HepG2 (cell line): ENCODE data around the gene SCGB2A2. TPM values are rescaled to one million over a fixed set of nuclear protein-coding genes. Genes with fewer than 3 reads are reported as not detected.

Source experiments
- ATAC-seq: fragments of 200-7000 bp; cut with Tn5 transposase; 3 replicates; pipeline ENCODE4 v1.9.1; 2020; ENCODE audit warnings: mild to moderate bottlenecking, moderate library complexity
- BruUV-seq: library from RNA; stranded (reverse); fragments of 400-500 nt; replicated peaks from 2 replicates; lab custom pipeline; 2021; lab: Mats Ljungman, UMichigan
- CTCF ChIA-PET: fragments of 300-600 bp; formaldehyde crosslinking; extraction: SDS; loops from one replicate; lab custom pipeline; 2021; ENCODE audit warnings: low total read pairs, inconsistent platforms, low intra/inter-chr PET ratio; lab: Yijun Ruan, JAX
- POLR2A ChIA-PET: fragments of 350-600 bp; sonication (Branson Sonifier 250); formaldehyde crosslinking; loops from one replicate; lab custom pipeline; 2020; ENCODE audit warnings: antibody characterized with exemption, inconsistent platforms; lab: Yijun Ruan, JAX
- DNase-seq: peaks from one replicate; pipeline ENCODE4 v3.0.0-alpha.2; 2015; ENCODE audit warnings: low spot score
- FAIRE-seq: peaks from 3 replicates; lab custom pipeline; 2011; peaks lifted over from hg19 to GRCh38; lab: Jason Lieb, UNC
- H2AFZ ChIP-seq: one replicate; pipeline ENCODE4 v1.6.1; 2011; ENCODE audit warnings: low read length, inconsistent platforms
- H3K27ac ChIP-seq: fragments of 300-600 bp; 3 replicates; pipeline ENCODE4 v1.8.0; 2011; ENCODE audit warnings: mixed run types, mild to moderate bottlenecking, mixed read lengths, low read length, inconsistent platforms; ENCODE audit not compliant: insufficient read depth; ENCODE audit errors: extremely low read length
- H3K27me3 ChIP-seq, 2 experiments: fragments of 200-600 bp in 1 of 2; 2 replicates in 1 of 2; 3 replicates in 1 of 2; pipeline versions ENCODE4 v1.6.0 to v1.8.0; 2011; ENCODE audit warnings: low read length in 2 of 2, mild to moderate bottlenecking in 2 of 2, moderate library complexity in 2 of 2, inconsistent platforms in 1 of 2; ENCODE audit not compliant: insufficient read depth in 2 of 2, control insufficient read depth in 1 of 2
- H3K36me3 ChIP-seq, 2 experiments: fragments of 200-600 bp in 1 of 2; replicated peaks in 1 of 2; 2 replicates in 1 of 2; 3 replicates in 1 of 2; pipeline versions ENCODE4 v1.5.1 to v1.8.0; 2011; ENCODE audit warnings: low read length in 2 of 2, inconsistent platforms in 1 of 2; ENCODE audit not compliant: insufficient read depth in 2 of 2, control insufficient read depth in 1 of 2
- H3K4me1 ChIP-seq: 2 replicates; pipeline ENCODE4 v1.5.1; 2012; ENCODE audit warnings: low read length, inconsistent platforms; ENCODE audit not compliant: insufficient read depth
- H3K4me2 ChIP-seq: 2 replicates; pipeline ENCODE4 v1.6.0; 2011; ENCODE audit warnings: low read depth, low read length, inconsistent platforms
- H3K4me3 ChIP-seq, 3 experiments: fragments of 200-600 bp in 1 of 3; sonication (generic), shearing (Covaris generic) in 1 of 3; replicated peaks in 1 of 3; 2 replicates each; pipeline ENCODE4 v1.5.1; 2011 to 2016; ENCODE audit warnings: low read length in 3 of 3, inconsistent platforms in 2 of 3, low read depth in 2 of 3, mild to moderate bottlenecking in 2 of 3, control low read depth in 1 of 3, mixed read lengths in 1 of 3; ENCODE audit not compliant: insufficient read depth in 1 of 3
- H3K79me2 ChIP-seq: one replicate; pipeline ENCODE4 v1.6.1; 2011; ENCODE audit warnings: low read length, inconsistent platforms; ENCODE audit not compliant: insufficient read depth
- H3K9ac ChIP-seq: 2 replicates; pipeline ENCODE4 v1.6.0; 2011; ENCODE audit warnings: mild to moderate bottlenecking, low read depth, low read length, inconsistent platforms; ENCODE audit not compliant: insufficient read depth
- H3K9me3 ChIP-seq: 2 replicates; pipeline ENCODE4 v1.5.1; 2012; ENCODE audit warnings: mild to moderate bottlenecking, low read length
- H4K20me1 ChIP-seq: 2 replicates; pipeline ENCODE4 v1.6.0; 2011; ENCODE audit warnings: inconsistent platforms, mild to moderate bottlenecking, low read length, moderate library complexity; ENCODE audit not compliant: insufficient read depth
- ERF ChIP-seq: IDR thresholded peaks from 2 replicates; pipeline ENCODE4 v1.6.1; 2018; ENCODE audit warnings: missing biosample characterization, missing genetic modification reagents
- HNRNPLL ChIP-seq: fragments of 200-400 bp; formaldehyde crosslinking; IDR thresholded peaks from 2 replicates; pipeline ENCODE4 v1.6.1; 2017; ENCODE audit warnings: mild to moderate bottlenecking, low read depth, low read length; ENCODE audit not compliant: poor library complexity, severe bottlenecking
- MXD4 ChIP-seq: IDR thresholded peaks from 2 replicates; pipeline ENCODE4 v1.6.1; 2016; ENCODE audit warnings: mild to moderate bottlenecking, missing biosample characterization, missing genetic modification reagents
- U2AF1 ChIP-seq: fragments of 200-400 bp; formaldehyde crosslinking; optimal IDR thresholded peaks from 2 replicates; pipeline ENCODE3; 2017; ENCODE audit warnings: mild to moderate bottlenecking, low read depth, low read length
- WIZ ChIP-seq: sonication (generic); formaldehyde crosslinking; IDR thresholded peaks from 2 replicates; pipeline ENCODE4 v1.5.1; 2020; ENCODE audit warnings: mild to moderate bottlenecking, missing genetic modification reagents
- ZBTB26 ChIP-seq: IDR thresholded peaks from 2 replicates; pipeline ENCODE4 v1.6.1; 2016; ENCODE audit warnings: missing compliant biosample characterization, missing genetic modification reagents, borderline replicate concordance
- ZFP62 ChIP-seq: sonication (generic); formaldehyde crosslinking; IDR thresholded peaks from 2 replicates; pipeline ENCODE4 v1.4.0; 2020; ENCODE audit warnings: missing genetic modification reagents
- ZFX ChIP-seq: sonication (generic); formaldehyde crosslinking; IDR thresholded peaks from 2 replicates; pipeline ENCODE4 v1.4.0; 2020; ENCODE audit warnings: mild to moderate bottlenecking, low read depth, missing genetic modification reagents, moderate library complexity
- ZNF136 ChIP-seq: sonication (generic); formaldehyde crosslinking; IDR thresholded peaks from 2 replicates; pipeline ENCODE4 v1.8.1; 2022; ENCODE audit warnings: low read depth, mild to moderate bottlenecking, moderate library complexity, missing genetic modification reagents
- ZNF207 ChIP-seq: fragments of 450-650 bp; IDR thresholded peaks from 2 replicates; pipeline ENCODE4 v1.6.1; 2016; ENCODE audit warnings: antibody characterized with exemption, borderline replicate concordance
- ZNF761 ChIP-seq: sonication (generic); formaldehyde crosslinking; conservative IDR thresholded peaks from 2 replicates; pipeline ENCODE4 v1.4.0; 2020; ENCODE audit warnings: mild to moderate bottlenecking, missing genetic modification reagents
- ZNF768 ChIP-seq: sonication (generic); formaldehyde crosslinking; IDR thresholded peaks from 2 replicates; pipeline ENCODE4 v1.4.0; 2020; ENCODE audit warnings: missing genetic modification reagents
- ZSCAN29 ChIP-seq: sonication (generic); formaldehyde crosslinking; conservative IDR thresholded peaks from 2 replicates; pipeline ENCODE4 v1.4.0; 2020; ENCODE audit warnings: mild to moderate bottlenecking, missing genetic modification reagents
- ZZZ3 ChIP-seq: sonication (generic); formaldehyde crosslinking; IDR thresholded peaks from 2 replicates; pipeline ENCODE4 v1.4.0; 2020; ENCODE audit warnings: missing genetic modification reagents, mild to moderate bottlenecking, borderline replicate concordance
- WGBS: methylation state at CpG from one replicate; pipeline ENCODE4 v1.1.6; 2017; ENCODE audit warnings: low lambda C conversion rate; 5-methylcytosine and 5-hydroxymethylcytosine counted together
- in situ Hi-C: cut with HindIII; loops from 2 replicates; pipeline ENCODE4 v1.10.0; 2017; ENCODE audit warnings: low pct_unique_long_range_greater_than_20kb; ENCODE audit not compliant: extremely low pct_ligation_motif_present
- intact Hi-C: fragments of 100-400 bp; cut with micrococcal nuclease; formaldehyde crosslinking; loops from one replicate; pipeline ENCODE4 v1.10.0; 2022; ENCODE audit not compliant: unreplicated experiment
- polyA plus RNA-seq, 8 experiments: library from polyadenylated mRNA; depleted of rRNA in 3 of 8; stranded (reverse) in 7 of 8; unstranded in 1 of 8; fragments of >200 nt; fragmentation: Illumina TruSeq in 4 of 8; extraction: Trizol in 4 of 8; gene quantifications; 2 replicates each; pipeline versions ENCODE4 v1.2.1 to v1.2.3, GENCODE V29; 2011 to 2016; ENCODE audit warnings: low read depth in 4 of 8, missing spikeins in 1 of 8, mixed read lengths in 1 of 8; ENCODE audit not compliant: insufficient read depth in 1 of 8
- total RNA-seq, 5 experiments: library from RNA; depleted of rRNA; stranded (reverse); fragments of >200 nt; fragmentation: Illumina TruSeq; extraction: Trizol; gene quantifications; 2 replicates each; pipeline ENCODE4 v1.2.3, GENCODE V29; 2016; ENCODE audit warnings: low read depth in 1 of 5
- TF ChIP-seq, protein P1 (sequence below): sonication (generic); formaldehyde crosslinking; IDR thresholded peaks from 2 replicates; pipeline ENCODE4 v1.5.1; 2020; ENCODE audit warnings: missing genetic modification reagents, mild to moderate bottlenecking, borderline replicate concordance
- TF ChIP-seq, protein P2 (sequence below): sonication (generic); formaldehyde crosslinking; IDR thresholded peaks from 2 replicates; pipeline ENCODE4 v1.5.0; 2020; ENCODE audit warnings: mild to moderate bottlenecking, missing genetic modification reagents
- TF ChIP-seq, protein P3 (sequence below): sonication (generic); formaldehyde crosslinking; IDR thresholded peaks from 2 replicates; pipeline ENCODE4 v1.4.0; 2020; ENCODE audit warnings: missing genetic modification reagents

The SCGB2A2 gene
- total and polyA plus RNA-seq, 2 of the 13 experiments (the other 11 are each of a cell fraction or from before 2014, with no cell fraction given): 0.12 TPM; not detected in 1

GRCh38 chr11:62309991-62310390 lies 40.0 kb downstream of the SCGB2A2 start (continued):
- TF ChIP-seq, protein P1, sequence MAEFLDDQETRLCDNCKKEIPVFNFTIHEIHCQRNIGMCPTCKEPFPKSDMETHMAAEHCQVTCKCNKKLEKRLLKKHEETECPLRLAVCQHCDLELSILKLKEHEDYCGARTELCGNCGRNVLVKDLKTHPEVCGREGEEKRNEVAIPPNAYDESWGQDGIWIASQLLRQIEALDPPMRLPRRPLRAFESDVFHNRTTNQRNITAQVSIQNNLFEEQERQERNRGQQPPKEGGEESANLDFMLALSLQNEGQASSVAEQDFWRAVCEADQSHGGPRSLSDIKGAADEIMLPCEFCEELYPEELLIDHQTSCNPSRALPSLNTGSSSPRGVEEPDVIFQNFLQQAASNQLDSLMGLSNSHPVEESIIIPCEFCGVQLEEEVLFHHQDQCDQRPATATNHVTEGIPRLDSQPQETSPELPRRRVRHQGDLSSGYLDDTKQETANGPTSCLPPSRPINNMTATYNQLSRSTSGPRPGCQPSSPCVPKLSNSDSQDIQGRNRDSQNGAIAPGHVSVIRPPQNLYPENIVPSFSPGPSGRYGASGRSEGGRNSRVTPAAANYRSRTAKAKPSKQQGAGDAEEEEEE: no peak
- TF ChIP-seq ZNF136 (CRISPR knock-in tag) (no peak), HNRNPLL (no peak), ZBTB26 (CRISPR knock-in tag) (no peak), ZNF768 (CRISPR knock-in tag) (no peak), ZNF761 (CRISPR knock-in tag) (no peak), ZFP62 (CRISPR knock-in tag) (no peak), MXD4 (CRISPR knock-in tag) (no peak), ZZZ3 (CRISPR knock-in tag) (no peak)

DNA sequence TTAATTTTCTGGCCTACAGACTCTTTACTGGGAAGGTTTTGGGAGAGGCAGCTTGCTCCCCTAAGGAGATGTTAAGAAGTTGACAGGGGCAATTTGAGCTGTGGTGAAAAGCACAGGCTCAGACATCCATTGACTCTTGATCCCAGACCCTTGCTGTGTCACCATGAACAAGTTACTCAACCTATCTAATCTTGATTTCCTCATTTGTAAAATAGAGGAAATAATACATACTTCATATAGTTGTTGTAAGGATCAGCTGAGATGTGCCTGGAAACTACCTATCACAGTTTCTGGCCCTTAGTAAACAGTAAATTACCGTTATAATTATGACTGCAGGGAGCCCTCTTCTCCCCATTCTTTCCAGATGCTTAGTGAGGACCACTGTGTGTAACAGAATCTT lies 45.5 kb downstream of the SCGB2A2 start:
- BruUV-seq: no TSS peak
- no peaks in the 10 kb centered on the region for H4K20me1 ChIP-seq
- WGBS: 0% methylated on average over 1 of the region's 1 CpG
- no peaks in the 10 kb centered on the region for H3K4me1 ChIP-seq
- ATAC-seq (no peak), FAIRE-seq (no peak), DNase-seq (no peak)
- H3K27me3 ChIP-seq: peaks cover 2 to 26% of the 10 kb centered on the region in 2 experiments; a peak in 4 of 5 replicates
- no peak overlapping the region for H3K4me3 ChIP-seq
- H3K4me2 ChIP-seq: no peak overlapping the region
- intact Hi-C loops: no loop called here
- ChIA-PET CTCF (no interaction called here), POLR2A (no interaction called here)
- H3K9me3 ChIP-seq: no peaks in the 10 kb centered on the region
- no peak overlapping the region for H3K9ac ChIP-seq
- no peaks in the 10 kb centered on the region for H3K36me3 ChIP-seq
- H2AFZ ChIP-seq: no peak overlapping the region
- in situ Hi-C loops: no loop called here
- H3K79me2 ChIP-seq: no peaks in the 10 kb centered on the region
- no peak overlapping the region for H3K27ac ChIP-seq
- TF ChIP-seq ZNF207: no peak
- no peak for TF ChIP-seq ZSCAN29
- no peak for TF ChIP-seq U2AF1
- TF ChIP-seq, protein P2, sequence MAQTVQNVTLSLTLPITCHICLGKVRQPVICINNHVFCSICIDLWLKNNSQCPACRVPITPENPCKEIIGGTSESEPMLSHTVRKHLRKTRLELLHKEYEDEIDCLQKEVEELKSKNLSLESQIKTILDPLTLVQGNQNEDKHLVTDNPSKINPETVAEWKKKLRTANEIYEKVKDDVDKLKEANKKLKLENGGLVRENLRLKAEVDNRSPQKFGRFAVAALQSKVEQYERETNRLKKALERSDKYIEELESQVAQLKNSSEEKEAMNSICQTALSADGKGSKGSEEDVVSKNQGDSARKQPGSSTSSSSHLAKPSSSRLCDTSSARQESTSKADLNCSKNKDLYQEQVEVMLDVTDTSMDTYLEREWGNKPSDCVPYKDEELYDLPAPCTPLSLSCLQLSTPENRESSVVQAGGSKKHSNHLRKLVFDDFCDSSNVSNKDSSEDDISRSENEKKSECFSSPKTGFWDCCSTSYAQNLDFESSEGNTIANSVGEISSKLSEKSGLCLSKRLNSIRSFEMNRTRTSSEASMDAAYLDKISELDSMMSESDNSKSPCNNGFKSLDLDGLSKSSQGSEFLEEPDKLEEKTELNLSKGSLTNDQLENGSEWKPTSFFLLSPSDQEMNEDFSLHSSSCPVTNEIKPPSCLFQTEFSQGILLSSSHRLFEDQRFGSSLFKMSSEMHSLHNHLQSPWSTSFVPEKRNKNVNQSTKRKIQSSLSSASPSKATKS: no peak
- no peak for TF ChIP-seq ZFX (CRISPR knock-in tag)
- TF ChIP-seq, protein P3, sequence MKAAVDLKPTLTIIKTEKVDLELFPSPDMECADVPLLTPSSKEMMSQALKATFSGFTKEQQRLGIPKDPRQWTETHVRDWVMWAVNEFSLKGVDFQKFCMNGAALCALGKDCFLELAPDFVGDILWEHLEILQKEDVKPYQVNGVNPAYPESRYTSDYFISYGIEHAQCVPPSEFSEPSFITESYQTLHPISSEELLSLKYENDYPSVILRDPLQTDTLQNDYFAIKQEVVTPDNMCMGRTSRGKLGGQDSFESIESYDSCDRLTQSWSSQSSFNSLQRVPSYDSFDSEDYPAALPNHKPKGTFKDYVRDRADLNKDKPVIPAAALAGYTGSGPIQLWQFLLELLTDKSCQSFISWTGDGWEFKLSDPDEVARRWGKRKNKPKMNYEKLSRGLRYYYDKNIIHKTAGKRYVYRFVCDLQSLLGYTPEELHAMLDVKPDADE (CRISPR knock-in tag): no peak
- no peak for TF ChIP-seq WIZ (CRISPR knock-in tag)
- TF ChIP-seq ERF: no peak
